ENCODE results near the gene CREG2.

Gene CREG2

DNA sequence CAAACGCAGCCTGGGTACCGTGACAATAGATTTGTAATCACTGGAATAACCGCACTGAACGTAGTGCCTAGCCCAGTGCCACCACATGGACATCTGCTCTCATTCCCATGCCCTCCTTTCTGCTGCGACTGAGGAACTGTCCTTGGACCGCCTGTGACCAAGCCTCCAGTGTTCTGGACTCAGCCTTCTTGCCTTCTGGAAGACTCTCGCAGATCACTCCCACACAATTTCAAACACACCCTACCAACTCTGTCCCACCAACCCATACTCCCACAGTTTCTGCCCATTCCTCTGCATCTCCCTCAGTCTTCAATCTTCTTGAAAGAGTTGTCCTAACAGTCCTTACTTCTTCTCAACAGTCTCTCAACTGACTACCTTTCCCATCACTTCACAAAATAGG, 80.9 kb downstream of the CREG2 start:
- DNase-seq (ENCODE audit: low read depth) = no peak

DNA sequence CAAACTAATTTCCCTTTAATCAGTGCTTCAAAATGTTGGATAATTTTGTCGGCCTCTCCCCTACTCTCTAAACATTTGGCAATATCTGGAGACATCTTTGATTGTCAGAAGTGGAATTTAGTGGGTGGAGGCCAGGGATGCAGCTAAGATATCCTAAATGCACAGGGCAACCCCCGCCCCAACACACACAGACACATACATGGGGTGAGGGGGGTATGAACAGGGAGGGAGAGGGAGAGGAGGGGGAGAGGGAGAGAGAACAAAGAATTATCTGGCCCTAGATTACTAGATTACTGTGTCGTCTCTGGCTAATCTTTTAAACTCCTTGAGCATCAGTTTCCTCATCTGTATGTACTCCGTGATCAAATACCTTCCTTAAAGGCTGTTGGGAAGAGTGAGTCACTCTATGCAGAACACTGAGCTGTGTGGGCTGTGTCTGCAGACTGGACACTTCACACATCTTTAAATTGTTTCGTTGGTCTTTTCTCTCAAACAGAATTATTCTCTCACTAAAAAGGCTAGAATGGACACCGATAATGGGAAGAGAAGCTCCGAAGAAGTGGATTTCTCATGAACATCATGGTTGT, 81.7 kb downstream of the CREG2 start:
- DNase-seq (ENCODE audit: low read depth) = no peak

DNA sequence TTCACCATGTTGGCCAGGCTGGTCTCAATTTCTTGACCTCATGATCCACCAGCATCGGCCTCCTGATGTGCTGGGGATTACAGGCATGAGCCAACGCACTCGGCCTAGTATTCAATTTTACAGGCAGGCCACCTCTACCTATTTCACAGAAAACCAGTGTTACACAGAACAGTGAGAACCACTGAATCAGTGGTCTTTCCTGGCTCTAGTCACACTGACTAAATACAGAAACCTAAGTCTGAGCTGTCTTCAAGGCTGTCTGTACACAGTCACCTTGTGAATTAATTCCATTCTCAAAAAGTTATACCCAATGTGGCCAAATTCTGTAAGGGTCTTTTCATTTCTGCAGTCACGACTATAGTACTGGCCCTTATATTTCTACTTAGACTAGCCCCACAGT, 82.3 kb downstream of the CREG2 start:
- DNase-seq (ENCODE audit: low read depth) = no peak

DNA sequence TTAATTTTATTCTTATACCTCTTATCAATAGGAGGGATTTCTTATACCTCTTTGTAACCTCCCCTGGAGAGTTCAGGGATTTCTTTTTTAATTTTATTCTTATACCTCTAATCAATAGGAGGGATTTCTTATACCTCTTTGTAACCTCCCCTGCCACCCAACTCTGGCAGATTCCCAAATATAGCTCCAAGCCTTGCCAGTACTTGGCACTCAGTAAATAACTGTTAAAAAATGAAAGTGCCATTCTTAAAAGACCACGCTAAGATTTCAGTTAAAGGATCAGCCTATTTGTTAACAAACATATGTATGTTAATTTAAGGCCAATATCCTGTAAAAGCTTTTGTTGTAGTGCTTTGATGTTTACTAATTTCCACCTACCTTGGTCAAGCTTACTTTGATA, 83.6 kb downstream of the CREG2 start:
- DNase-seq (ENCODE audit: low read depth) = no peak

DNA sequence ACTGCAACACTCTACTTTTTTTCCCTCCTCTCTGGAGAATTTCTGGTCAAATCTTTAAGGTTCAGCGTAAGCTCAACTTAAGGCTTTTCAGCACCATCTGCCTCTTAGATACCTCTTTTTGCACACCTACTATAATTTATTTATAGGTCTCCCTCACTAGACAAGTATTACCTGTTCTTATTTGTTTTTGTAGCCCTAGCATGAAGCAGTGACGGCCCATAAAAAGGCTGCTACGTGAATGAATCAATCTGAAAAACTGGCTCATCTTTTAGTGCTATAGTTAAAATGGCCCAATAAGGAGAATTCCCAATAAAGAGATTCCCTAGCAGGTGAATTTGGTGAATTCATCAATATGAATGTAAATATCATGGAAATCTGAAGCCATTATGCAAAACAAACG, 85.3 kb downstream of the CREG2 start:
- no peak for DNase-seq (ENCODE audit: low read depth)

DNA sequence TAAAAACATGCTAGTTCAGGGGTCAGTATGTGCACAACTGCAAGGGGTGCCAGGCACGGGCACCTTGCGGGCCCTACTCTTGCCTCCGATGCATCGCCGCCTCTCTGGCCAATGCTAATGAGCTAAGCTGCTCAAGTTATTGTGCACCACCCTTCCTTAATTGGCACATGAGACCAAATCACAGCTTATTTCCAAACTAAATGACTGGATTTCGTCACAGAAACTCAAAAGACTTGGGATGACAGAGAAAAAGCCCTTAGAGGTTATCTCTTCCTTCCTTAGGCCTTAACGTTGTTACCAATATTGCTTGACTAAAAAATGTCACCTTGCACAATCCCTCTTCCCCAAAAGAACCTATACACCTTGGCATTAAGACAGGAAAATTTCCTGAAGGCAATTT, 86.5 kb downstream of the CREG2 start:
- no peak for DNase-seq (ENCODE audit: low read depth)

DNA sequence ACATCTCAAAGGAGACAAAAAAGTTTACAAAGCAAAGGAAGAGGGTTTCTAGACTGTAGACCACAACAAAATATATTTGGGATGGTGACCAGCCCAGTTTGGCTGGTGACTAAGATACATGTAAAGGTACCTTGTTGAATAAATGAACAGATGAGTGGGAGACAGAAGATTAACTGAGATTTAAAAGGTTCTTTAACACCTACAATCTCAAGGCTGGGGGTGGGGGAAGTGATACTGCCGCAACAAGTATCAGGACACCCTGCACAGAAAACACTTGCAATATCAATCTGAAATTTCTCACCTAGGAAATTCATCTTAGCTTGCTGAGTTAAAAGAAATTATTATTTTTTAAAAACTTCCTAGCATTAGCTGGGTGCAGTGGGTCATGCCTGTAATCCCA, 87.1 kb downstream of the CREG2 start:
- DNase-seq (ENCODE audit: low read depth) = no peak

DNA sequence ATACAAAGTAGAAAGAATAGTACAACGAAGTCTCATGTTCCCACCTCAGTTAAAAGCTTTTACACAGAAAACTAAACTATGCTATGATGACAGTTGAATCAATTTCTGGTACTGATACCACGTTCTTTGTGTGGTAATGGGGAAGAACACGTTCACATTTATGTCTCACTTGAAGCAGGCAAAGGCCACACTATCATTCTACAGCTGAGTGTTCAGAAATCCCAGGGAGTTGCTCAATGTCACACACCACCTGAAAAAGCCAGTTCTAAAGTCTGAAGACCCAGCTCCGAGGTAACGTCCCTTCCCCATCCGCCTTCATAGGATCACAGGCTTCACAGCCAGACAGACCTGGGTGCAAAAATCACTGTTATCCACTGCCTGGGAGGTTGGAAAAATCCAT, 87.7 kb downstream of the CREG2 start:
- DNase-seq (ENCODE audit: low read depth) = no peak

DNA sequence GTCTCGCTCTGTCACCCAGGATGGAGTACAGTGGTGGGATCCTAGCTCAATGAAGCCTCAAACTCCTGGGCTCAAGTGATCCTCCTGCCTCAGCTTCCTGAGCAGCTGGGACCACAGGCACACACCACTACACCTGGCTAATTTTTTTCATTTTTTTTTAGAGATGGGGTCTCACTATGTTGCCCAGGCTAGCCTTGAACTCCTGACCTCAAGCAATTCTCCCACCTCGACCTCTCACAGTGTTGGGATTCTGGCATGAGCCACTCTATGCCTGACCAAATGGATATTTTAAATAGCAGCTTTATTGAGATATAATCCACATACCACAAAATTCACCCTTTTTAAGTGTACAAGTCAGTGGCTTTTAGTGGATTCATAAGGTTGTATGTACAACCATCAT, 89.9 kb downstream of the CREG2 start:
- DNase-seq (ENCODE audit: low read depth) = no peak

DNA sequence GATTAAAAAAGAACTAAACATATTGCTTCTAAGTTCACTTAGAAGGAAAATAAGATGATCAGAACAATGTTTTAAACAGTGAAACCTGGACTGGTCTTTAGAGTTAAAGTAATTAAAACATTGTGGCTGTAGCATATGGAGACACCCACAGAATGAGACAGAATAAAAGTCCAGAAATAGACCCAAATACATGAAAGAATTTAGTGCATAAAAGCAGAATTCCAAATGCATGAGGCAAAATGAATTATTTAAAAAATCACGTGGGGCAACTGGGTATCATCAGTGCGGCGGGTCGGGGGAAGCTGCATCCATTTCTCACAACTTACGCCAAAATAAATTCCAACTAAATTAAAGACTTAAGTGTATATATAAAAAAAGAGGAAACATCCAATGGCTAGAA, 90.9 kb downstream of the CREG2 start:
- DNase-seq (ENCODE audit: low read depth) = no peak

DNA sequence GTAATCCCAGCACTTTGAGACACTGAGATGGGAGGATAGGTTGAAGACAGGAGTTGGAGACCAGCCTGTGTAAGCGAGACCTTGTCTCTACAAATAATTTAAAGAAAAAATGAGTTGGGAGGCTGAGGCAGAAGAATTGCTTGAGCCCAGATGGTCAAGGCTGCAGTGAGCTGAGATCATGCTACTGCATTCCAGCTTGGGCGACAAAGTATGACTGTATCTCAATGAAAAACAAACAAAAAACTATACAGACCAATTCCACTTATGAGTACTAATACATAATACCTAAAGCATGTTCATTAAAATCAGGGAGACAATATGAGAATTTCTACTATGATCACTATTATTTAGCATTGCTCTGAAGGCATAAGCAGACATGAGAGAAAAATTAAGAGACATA, 91.4 kb downstream of the CREG2 start:
- no peak for DNase-seq (ENCODE audit: low read depth)
